H1 (cell line): ENCODE data around the gene FREM2. TPM values are rescaled to one million over a fixed set of nuclear protein-coding genes. Genes with fewer than 3 reads are reported as not detected.

Source experiments
- CTCF ChIA-PET: fragments of 300-600 bp; sonication (Branson Sonifier 250); formaldehyde crosslinking; loops from one replicate; lab custom pipeline; 2021; ENCODE audit not compliant: partially characterized antibody; lab: Charles Lee
- POLR2A ChIA-PET: fragments of 300-600 bp; sonication (Branson Sonifier 250); formaldehyde crosslinking; loops from one replicate; lab custom pipeline; 2021; ENCODE audit warnings: inconsistent platforms; ENCODE audit not compliant: partially characterized antibody; lab: Charles Lee
- DNase-seq, 2 experiments: peaks; one replicate each; pipeline versions ENCODE4 v3.0.0 to v3.0.0-alpha.2; 2010 to 2022; ENCODE audit warnings: low spot score in 2 of 2, low read depth in 1 of 2, mixed read lengths in 1 of 2
- FAIRE-seq: peaks from 2 replicates; lab custom pipeline; 2011; peaks lifted over from hg19 to GRCh38; lab: Jason Lieb, UNC
- H2AFZ ChIP-seq: 2 replicates; pipeline ENCODE4 v1.8.1; 2012; ENCODE audit warnings: low read length, inconsistent platforms
- H2AK5ac ChIP-seq: 2 replicates; pipeline ENCODE4 v1.6.1; 2013; ENCODE audit warnings: low read depth, low read length
- H2BK120ac ChIP-seq: replicated peaks from 2 replicates; pipeline ENCODE3; 2013; ENCODE audit warnings: low read depth, low read length, inconsistent platforms
- H2BK12ac ChIP-seq: 2 replicates; pipeline ENCODE4 v1.6.1; 2013; ENCODE audit warnings: low read depth, low read length
- H2BK15ac ChIP-seq: 2 replicates; pipeline ENCODE4 v1.6.1; 2013; ENCODE audit warnings: low read length
- H2BK20ac ChIP-seq: 2 replicates; pipeline ENCODE4 v1.6.1; 2013; ENCODE audit warnings: low read length
- H2BK5ac ChIP-seq: 2 replicates; pipeline ENCODE4 v1.6.1; 2013; ENCODE audit warnings: low read depth, low read length
- H3K14ac ChIP-seq: 2 replicates; pipeline ENCODE4 v1.6.1; 2013; ENCODE audit warnings: inconsistent platforms; ENCODE audit not compliant: insufficient read length
- H3K18ac ChIP-seq: 2 replicates; pipeline ENCODE4 v1.6.1; 2013; ENCODE audit warnings: low read length; ENCODE audit errors: extremely low read depth
- H3K23ac ChIP-seq: 2 replicates; pipeline ENCODE4 v1.6.1; 2013; ENCODE audit warnings: inconsistent platforms; ENCODE audit not compliant: insufficient read length
- H3K23me2 ChIP-seq: 2 replicates; pipeline ENCODE4 v1.6.1; 2013; ENCODE audit warnings: low read depth, low read length
- H3K27ac ChIP-seq: 2 replicates; pipeline ENCODE4 v1.6.1; 2011; ENCODE audit warnings: low read depth, low read length, inconsistent platforms
- H3K27me3 ChIP-seq, 4 experiments: replicated peaks in 1 of 4; 1 replicate in 1 of 4; 2 replicates in 3 of 4; pipeline versions ENCODE4 v1.6.1 to v1.8.1; 2011 to 2013; ENCODE audit warnings: low read length in 3 of 4, mild to moderate bottlenecking in 3 of 4, inconsistent platforms in 2 of 4, mixed read lengths in 2 of 4, moderate library complexity in 1 of 4; ENCODE audit not compliant: control insufficient read depth in 3 of 4, insufficient read depth in 3 of 4; ENCODE audit errors: extremely low read depth in 1 of 4
- H3K36me3 ChIP-seq, 4 experiments: 2 replicates each; pipeline versions ENCODE4 v1.6.1 to v1.8.1; 2011 to 2013; ENCODE audit warnings: mild to moderate bottlenecking in 4 of 4, low read length in 3 of 4, moderate library complexity in 2 of 4, control low read depth in 1 of 4, inconsistent platforms in 1 of 4; ENCODE audit not compliant: insufficient read depth in 4 of 4, control insufficient read depth in 2 of 4
- H3K4ac ChIP-seq: replicated peaks from 2 replicates; pipeline ENCODE3; 2013; ENCODE audit warnings: low read length, low read depth, mixed read lengths, inconsistent platforms; ENCODE audit not compliant: insufficient read length
- H3K4me1 ChIP-seq, 4 experiments: replicated peaks in 1 of 4; 1 replicate in 1 of 4; 2 replicates in 3 of 4; pipeline versions ENCODE4 v1.6.1 to v1.8.1; 2011 to 2013; ENCODE audit warnings: low read length in 3 of 4, inconsistent platforms in 2 of 4, mixed read lengths in 1 of 4; ENCODE audit not compliant: insufficient read depth in 4 of 4, control insufficient read depth in 3 of 4
- H3K4me2 ChIP-seq, 2 experiments: 2 replicates each; pipeline versions ENCODE4 v1.6.1 to v1.8.1; 2011 to 2013; ENCODE audit warnings: low read depth in 2 of 2, low read length in 2 of 2, control low read depth in 1 of 2, inconsistent platforms in 1 of 2, mild to moderate bottlenecking in 1 of 2; ENCODE audit not compliant: insufficient read depth in 1 of 2
- H3K4me3 ChIP-seq, 4 experiments: fragments of 200-600, 300-600 bp in 1 of 4; sonication (generic), shearing (Covaris generic), sonication (Bioruptor Twin) in 1 of 4; 2 replicates each; pipeline versions ENCODE4 v1.5.1 to v1.8.1; 2011 to 2016; ENCODE audit warnings: low read length in 4 of 4, low read depth in 3 of 4, control low read depth in 2 of 4, inconsistent platforms in 2 of 4, mild to moderate bottlenecking in 2 of 4, mixed read lengths in 1 of 4, moderate library complexity in 1 of 4; ENCODE audit not compliant: insufficient read depth in 2 of 4; ENCODE audit errors: extremely low read depth in 1 of 4
- H3K56ac ChIP-seq: replicated peaks from 2 replicates; pipeline ENCODE3; 2013; ENCODE audit warnings: low read depth, mild to moderate bottlenecking, mixed read lengths, low read length, inconsistent platforms; ENCODE audit not compliant: insufficient read length
- H3K79me1 ChIP-seq: 2 replicates; pipeline ENCODE4 v1.6.1; 2013; ENCODE audit warnings: low read depth, low read length, control low read depth
- H3K79me2 ChIP-seq, 2 experiments: 2 replicates each; pipeline versions ENCODE4 v1.6.1 to v1.8.1; 2012 to 2013; ENCODE audit warnings: low read length in 2 of 2, mild to moderate bottlenecking in 2 of 2, inconsistent platforms in 1 of 2; ENCODE audit not compliant: insufficient read depth in 2 of 2, control insufficient read depth in 1 of 2
- H3K9ac ChIP-seq, 4 experiments: replicated peaks in 1 of 4; 1 replicate in 1 of 4; 2 replicates in 3 of 4; pipeline versions ENCODE4 v1.6.1 to v1.8.1; 2011 to 2013; ENCODE audit warnings: low read depth in 3 of 4, low read length in 3 of 4, control low read depth in 2 of 4, mild to moderate bottlenecking in 2 of 4, moderate library complexity in 2 of 4, inconsistent platforms in 1 of 4; ENCODE audit errors: extremely low read depth in 1 of 4
- H3K9me3 ChIP-seq, 2 experiments: 2 replicates each; pipeline versions ENCODE4 v1.6.1 to v1.8.1; 2012 to 2013; ENCODE audit warnings: mild to moderate bottlenecking in 2 of 2, moderate library complexity in 2 of 2, control low read depth in 1 of 2, inconsistent platforms in 1 of 2, low read depth in 1 of 2, low read length in 1 of 2, mixed read lengths in 1 of 2; ENCODE audit not compliant: insufficient read depth in 2 of 2
- H4K20me1 ChIP-seq, 2 experiments: replicated peaks in 1 of 2; 2 replicates each; pipeline versions ENCODE3 to v1.8.1; 2011 to 2013; ENCODE audit warnings: inconsistent platforms in 2 of 2, low read length in 2 of 2, mild to moderate bottlenecking in 1 of 2; ENCODE audit not compliant: insufficient read depth in 2 of 2, control insufficient read depth in 1 of 2
- H4K5ac ChIP-seq: 2 replicates; pipeline ENCODE4 v1.6.1; 2013; ENCODE audit warnings: low read length, low read depth, mixed read lengths, inconsistent platforms; ENCODE audit not compliant: insufficient read length
- H4K8ac ChIP-seq: 2 replicates; pipeline ENCODE4 v1.8.0; 2013; ENCODE audit warnings: mild to moderate bottlenecking, moderate library complexity, low read length, inconsistent platforms; ENCODE audit not compliant: insufficient read depth; ENCODE audit errors: extremely low read depth
- H4K91ac ChIP-seq: replicated peaks from 2 replicates; pipeline ENCODE3; 2013; ENCODE audit warnings: low read length, mixed read lengths, inconsistent platforms; ENCODE audit not compliant: insufficient read length
- HDAC2 ChIP-seq, 2 experiments: fragments of 300-600 bp in 1 of 2; sonication (generic) in 1 of 2; IDR thresholded peaks; 2 replicates each; pipeline ENCODE4 v1.6.1; 2011 to 2012; ENCODE audit warnings: low read depth in 2 of 2, low read length in 2 of 2, mild to moderate bottlenecking in 2 of 2, moderate library complexity in 2 of 2, borderline replicate concordance in 1 of 2, inconsistent platforms in 1 of 2
- NRF1 ChIP-seq: IDR thresholded peaks from 2 replicates; pipeline ENCODE4 v1.6.1; 2011; ENCODE audit warnings: mild to moderate bottlenecking, low read depth, low read length, improper control_type of control experiment
- TCF12 ChIP-seq: IDR thresholded peaks from 2 replicates; pipeline ENCODE4 v1.6.1; 2011; ENCODE audit warnings: low read depth, mild to moderate bottlenecking, low read length
- WGBS, 2 experiments: shearing (Covaris generic) in 1 of 2; methylation state at CpG; one replicate each; pipeline versions ENCODE4 v1.1.6 to v1.1.7; 2013 to 2015; ENCODE audit warnings: low lambda C conversion rate in 2 of 2, mixed read lengths in 2 of 2, inconsistent platforms in 1 of 2, low coverage in 1 of 2, missing lambda C conversion rate in 1 of 2; ENCODE audit not compliant: insufficient replicate concordance in 2 of 2, insufficient coverage in 1 of 2, insufficient read length in 1 of 2; ENCODE audit errors: extremely low coverage in 1 of 2, missing lambda C conversion rate in 1 of 2; 5-methylcytosine and 5-hydroxymethylcytosine counted together
- polyA plus RNA-seq, 7 experiments: library from polyadenylated mRNA; depleted of rRNA in 3 of 7; stranded (reverse) in 5 of 7; unstranded in 2 of 7; fragments of >200 nt in 5 of 7; fragments of 200-250 nt in 2 of 7; gene quantifications; 1 replicate in 5 of 7; 2 replicates in 1 of 7; 4 replicates in 1 of 7; pipeline versions ENCODE4 v1.2.1 to v1.2.3, GENCODE V29; 2011 to 2013; ENCODE audit warnings: missing spikeins in 2 of 7, mixed read lengths in 2 of 7
- total RNA-seq: library from RNA; stranded (reverse); fragmentation: NEBNext Ultra II Directional; extraction: Animal tissue kit (Norgen Biotek cat#: 25700); gene quantifications from 2 replicates; pipeline ENCODE4 v1.2.1, GENCODE V29; 2021

Gene FREM2
- total and polyA plus RNA-seq, 2 of the 8 experiments (the other 6 are each of a cell fraction or from before 2014, with no cell fraction given) = 11.6 to 22.8 TPM

DNA sequence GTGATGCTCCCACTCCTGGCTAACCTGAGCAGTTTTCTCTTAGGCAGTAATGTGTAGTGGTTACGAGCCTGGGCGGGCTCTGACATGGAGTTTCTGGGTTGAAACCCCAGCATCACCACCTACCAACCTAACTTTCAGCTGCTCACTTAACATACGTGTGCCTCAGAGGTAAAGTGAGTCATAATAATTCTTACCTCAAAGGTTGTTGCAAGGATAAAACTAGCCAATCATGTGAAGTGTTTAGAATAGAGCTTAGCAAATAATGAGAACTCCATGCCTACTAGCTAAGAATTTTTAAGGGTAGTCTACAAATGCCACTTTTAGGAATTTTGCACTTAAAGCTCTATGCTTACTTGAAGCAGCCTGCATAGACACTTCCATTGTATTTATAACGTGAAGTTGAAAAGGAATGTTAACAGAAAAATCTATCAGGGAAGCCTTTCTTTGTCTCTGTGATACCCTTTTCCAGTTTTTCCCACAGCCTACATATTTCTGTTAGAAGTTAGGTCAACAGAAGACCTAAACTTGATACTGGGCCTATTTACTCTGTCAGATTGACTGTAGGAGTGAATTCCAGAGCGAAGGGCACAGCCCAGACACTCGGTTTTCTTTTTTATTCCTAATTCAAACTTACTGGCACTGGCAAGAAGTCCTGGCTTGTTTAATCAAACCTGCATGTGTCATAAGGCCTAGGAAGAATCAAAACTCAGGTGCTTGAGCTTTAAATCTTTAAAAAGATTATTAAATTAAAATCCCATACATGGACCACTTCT lies 90.7 kb downstream of the FREM2 start:
- Histone ChIP-seq H3K4me1 (peaks cover 0 to 1% (median 0%) of the 10 kb centered on the region in 4 experiments; a peak in 1 of 7 replicates), H3K27ac (no peak overlapping the region), H3K4me2 (no peak overlapping the region), H2AK5ac (no peak overlapping the region), H4K5ac (no peak overlapping the region), H3K18ac (no peak overlapping the region), H4K8ac (no peak overlapping the region), H3K4me3 (no peak overlapping the region), H4K20me1 (no peaks in the 10 kb centered on the region), H2AFZ (no peak overlapping the region), H3K79me1 (no peaks in the 10 kb centered on the region), H3K9me3 (no peaks in the 10 kb centered on the region), H3K23me2 (no peaks in the 10 kb centered on the region), H3K27me3 (no peaks in the 10 kb centered on the region), H3K14ac (no peak overlapping the region), H3K23ac (no peak overlapping the region), H2BK12ac (no peak overlapping the region), H2BK120ac (no peak overlapping the region), H3K36me3 (no peaks in the 10 kb centered on the region), H2BK5ac (no peak overlapping the region), H4K91ac (no peak overlapping the region), H2BK20ac (no peak overlapping the region), H3K4ac (no peak overlapping the region), H3K9ac (no peak overlapping the region), H3K79me2 (no peaks in the 10 kb centered on the region), H2BK15ac (no peak overlapping the region), H3K56ac (no peak overlapping the region)
- DNase-seq = no peak
- POLR2A ChIA-PET = no interaction called here
- FAIRE-seq = no peak
- CTCF ChIA-PET = no interaction called here
- 89% methylated on average over 6 of the region's 6 CpGs; no CpG with 5 or more reads in 1 of the 2 experiments for WGBS, 2 experiments
- no peak for TF ChIP-seq TCF12
- TF ChIP-seq NRF1 = no peak
- no peak for TF ChIP-seq HDAC2 (IDR thresholded peaks at IDR 0.05; ENCODE audit: borderline replicate concordance in 1 of 2, low read depth in 2 of 2, low read length in 2 of 2)
